H54 (cell line): ENCODE data around the gene PIANP.

Experiments
- DNase-seq: peaks from one replicate; pipeline ENCODE4 v3.0.0; 2011; ENCODE audit warnings: low spot score, mixed read lengths; ENCODE audit not compliant: insufficient read length
- FAIRE-seq: peaks from 3 replicates; lab custom pipeline; 2011; peaks lifted over from hg19 to GRCh38; lab: Jason Lieb, UNC
- POLR2A ChIP-seq: IDR thresholded peaks from 2 replicates; pipeline ENCODE4 v1.6.1; 2011; ENCODE audit warnings: low read depth, mild to moderate bottlenecking, low read length

The PIANP gene

GRCh38 chr12:6672143-6672542, 28.5 kb downstream of the PIANP start:
- FAIRE-seq (no peak), DNase-seq (no peak)
- no peak for TF ChIP-seq POLR2A

GRCh38 chr12:6667559-6668210, 32.9 kb downstream of the PIANP start:
- DNase-seq = no peak
- no peak for TF ChIP-seq POLR2A
- FAIRE-seq = no peak

- DNase-seq (no peak), FAIRE-seq (no peak)
- TF ChIP-seq POLR2A = no peak
Measured at GRCh38 chr12:6666211-6666610, 34.4 kb downstream of the PIANP start.

- TF ChIP-seq POLR2A = no peak
- DNase-seq (no peak), FAIRE-seq (no peak)
Measured at GRCh38 chr12:6664902-6665301, 35.7 kb downstream of the PIANP start.

- peak; percentile 96 for FAIRE-seq
- TF ChIP-seq POLR2A = no peak
- DNase-seq = peak; percentile 94
Measured at GRCh38 chr12:6662906-6663742, 37.5 kb downstream of the PIANP start, which contains the start of gene ING4. TSS of gene ING4 (minus strand) at chr12:6663119. CDS start at chr12:6663101, 18 bp downstream.

- DNase-seq = peak; percentile 43
- no peak for TF ChIP-seq POLR2A
- FAIRE-seq = no peak
Measured at GRCh38 chr12:6662602-6662905, 38.1 kb downstream of the PIANP start.

GRCh38 chr12:6653987-6654386, 46.6 kb downstream of the PIANP start:
- no peak for TF ChIP-seq POLR2A
- FAIRE-seq = no peak
- DNase-seq = no peak

- FAIRE-seq (no peak), DNase-seq (no peak)
- no peak for TF ChIP-seq POLR2A
Measured at GRCh38 chr12:6653342-6653741, 47.3 kb downstream of the PIANP start.

GRCh38 chr12:6652391-6652790, 48.2 kb downstream of the PIANP start:
- no peak for TF ChIP-seq POLR2A
- no peak for DNase-seq
- no peak for FAIRE-seq

GRCh38 chr12:6650832-6651231, 49.8 kb downstream of the PIANP start:
- FAIRE-seq (no peak), DNase-seq (no peak)
- TF ChIP-seq POLR2A = no peak

GRCh38 chr12:6647083-6647604, 53.5 kb downstream of the PIANP start, which contains the start of gene ACRBP:
TSS of gene ACRBP (minus strand) at chr12:6647432. CDS start at chr12:6647366, 66 bp downstream.
- TF ChIP-seq POLR2A = no peak
- no peak for DNase-seq
- FAIRE-seq = no peak

GRCh38 chr12:6646276-6647082, 54.1 kb downstream of the PIANP start:
- FAIRE-seq (no peak), DNase-seq (no peak)
- TF ChIP-seq POLR2A = no peak

GRCh38 chr12:6644903-6645302, 55.7 kb downstream of the PIANP start:
- DNase-seq = no peak
- FAIRE-seq = no peak
- TF ChIP-seq POLR2A = no peak

- TF ChIP-seq POLR2A = no peak
- DNase-seq (no peak), FAIRE-seq (no peak)
Measured at GRCh38 chr12:6644257-6644596, 56.4 kb downstream of the PIANP start.
